Effector CD4-positive, alpha-beta T cell (primary cell): ENCODE measurements around the gene CAMSAP1.
"Not testable (repeated sequence)": the region's sequence is repeated elsewhere in the genome, so short reads cannot be mapped to it uniquely, and the experiment has no call there.

ENCODE experiments used
- DNase-seq: peaks from one replicate; pipeline ENCODE4 v3.0.0-alpha.2; 2020

Gene CAMSAP1

GRCh38 chr9:135898634-135899407 is 8.5 kb downstream of the CAMSAP1 start:
- no peak for DNase-seq

- no peak for DNase-seq
These were observed 10.7 kb downstream of the CAMSAP1 start for GRCh38 chr9:135896626-135897025.

DNA sequence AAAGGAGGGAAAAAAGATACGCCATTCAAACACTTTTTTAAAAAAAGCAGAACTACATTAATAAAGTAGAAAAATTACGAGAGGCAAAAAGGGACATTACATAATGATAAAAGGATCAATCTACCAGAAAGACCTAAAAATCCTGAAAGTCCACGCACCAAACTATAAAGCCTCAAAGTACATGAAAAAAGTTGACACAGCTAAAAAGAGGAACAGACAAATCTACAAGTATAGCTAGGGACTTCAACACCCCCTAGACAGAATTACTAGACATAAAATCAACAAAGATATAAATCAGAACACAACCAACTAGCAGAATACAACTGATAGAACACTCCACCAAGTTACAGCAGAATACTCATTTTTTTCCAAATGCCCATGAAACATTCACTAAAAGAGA is 11.1 kb downstream of the CAMSAP1 start:
- DNase-seq: no peak

DNA sequence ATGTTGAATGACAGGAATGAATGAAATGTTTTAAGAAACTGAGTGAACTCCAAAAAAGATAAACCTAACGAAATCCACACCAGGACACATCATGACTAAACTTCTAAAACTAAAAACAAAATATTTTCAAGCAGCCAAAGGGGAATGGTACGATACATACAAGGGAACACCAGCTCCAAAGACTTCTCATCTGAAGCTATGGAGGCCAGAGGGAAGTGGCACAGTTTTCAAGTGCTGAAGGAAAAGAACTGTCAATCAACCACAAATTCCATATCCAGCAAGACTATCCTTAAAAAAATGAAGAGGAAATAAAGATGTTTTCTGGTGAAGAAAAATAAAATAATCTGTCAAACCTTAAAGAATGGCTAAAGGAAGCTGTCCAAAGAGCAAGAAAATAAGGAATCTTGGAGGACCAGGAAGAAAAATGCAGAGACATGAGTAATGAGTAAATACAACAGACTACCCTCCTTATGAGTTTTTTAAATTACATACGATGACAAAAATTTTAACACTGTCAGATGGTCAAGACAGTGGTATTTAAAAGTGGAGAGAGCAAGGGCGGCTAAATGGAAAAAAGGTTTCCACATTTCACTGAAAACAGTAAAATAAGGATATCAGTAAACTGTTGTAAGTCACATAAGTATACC is 12.0 kb downstream of the CAMSAP1 start:
- DNase-seq: no peak

DNA sequence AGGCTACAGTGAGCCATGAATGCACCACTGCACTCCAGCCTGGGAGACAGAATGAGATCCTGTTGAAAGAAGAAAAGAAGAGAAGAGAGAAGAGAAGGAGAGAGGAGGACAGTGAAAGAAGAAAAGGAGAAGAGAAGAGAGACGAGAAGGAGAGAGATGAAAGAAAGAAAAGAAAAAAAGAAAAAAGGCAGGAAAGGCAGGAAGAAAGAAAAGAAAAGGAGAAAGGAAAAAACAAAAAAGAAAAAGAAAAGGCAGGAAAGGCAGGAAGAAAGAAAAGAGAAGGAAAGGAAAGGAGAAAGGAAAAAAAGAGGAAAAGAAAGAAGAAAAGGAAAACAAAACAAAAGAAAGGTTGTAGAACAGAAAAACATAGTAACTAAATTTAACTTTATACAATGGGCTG is 14.2 kb downstream of the CAMSAP1 start:
- DNase-seq: no peak

DNA sequence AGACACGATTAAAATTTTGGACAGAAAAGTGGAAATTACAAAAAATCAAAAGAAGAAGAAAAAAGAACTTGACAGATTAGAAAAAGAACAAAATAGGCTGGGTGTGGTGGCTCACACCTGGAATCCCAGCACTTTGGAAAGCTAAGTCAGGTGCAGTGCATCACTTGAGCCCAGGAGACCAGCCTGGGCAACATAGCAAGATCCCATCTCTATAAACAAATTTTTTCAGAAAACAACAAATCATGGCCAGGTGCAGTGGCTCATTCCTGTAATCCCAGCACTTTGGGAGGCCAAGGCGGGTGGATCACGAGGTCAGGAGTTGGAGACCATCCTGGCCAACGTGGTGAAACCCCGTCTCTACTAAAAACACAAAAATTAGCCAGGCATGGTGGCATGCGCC is 15.0 kb downstream of the CAMSAP1 start:
- DNase-seq: not testable (repeated sequence)

DNA sequence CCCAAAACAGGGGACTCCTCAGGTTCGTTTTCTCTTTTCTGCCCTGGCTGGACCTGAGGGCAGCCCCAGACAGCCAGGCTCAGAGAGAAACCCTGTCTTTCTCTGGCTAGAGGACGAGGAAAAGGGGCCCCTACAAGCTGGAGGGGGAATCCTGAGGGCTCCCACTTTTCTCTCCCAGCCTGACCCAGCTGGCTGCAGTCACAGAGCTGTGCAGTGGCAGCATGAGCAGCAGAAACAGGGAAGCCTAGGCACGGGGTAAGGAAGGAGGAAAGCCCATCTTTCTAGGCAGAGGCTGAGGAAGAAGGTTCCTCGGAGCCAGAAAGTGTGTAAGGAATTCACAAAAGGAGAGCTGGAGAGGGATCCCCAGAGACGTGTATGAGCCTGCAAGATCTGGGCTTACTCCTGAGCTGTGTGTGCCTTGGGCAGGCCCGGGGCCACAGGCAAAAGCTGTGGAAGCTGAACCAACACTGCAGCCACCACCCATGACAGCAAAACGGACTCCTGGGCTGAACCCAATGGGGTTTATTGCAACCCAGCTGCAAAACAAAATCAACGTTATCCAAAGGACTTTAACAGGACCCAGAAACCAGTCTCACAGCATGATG is 16.2 kb downstream of the CAMSAP1 start:
- DNase-seq: no peak

- DNase-seq: no peak
These were observed 16.9 kb downstream of the CAMSAP1 start for GRCh38 chr9:135890190-135891026.

DNA sequence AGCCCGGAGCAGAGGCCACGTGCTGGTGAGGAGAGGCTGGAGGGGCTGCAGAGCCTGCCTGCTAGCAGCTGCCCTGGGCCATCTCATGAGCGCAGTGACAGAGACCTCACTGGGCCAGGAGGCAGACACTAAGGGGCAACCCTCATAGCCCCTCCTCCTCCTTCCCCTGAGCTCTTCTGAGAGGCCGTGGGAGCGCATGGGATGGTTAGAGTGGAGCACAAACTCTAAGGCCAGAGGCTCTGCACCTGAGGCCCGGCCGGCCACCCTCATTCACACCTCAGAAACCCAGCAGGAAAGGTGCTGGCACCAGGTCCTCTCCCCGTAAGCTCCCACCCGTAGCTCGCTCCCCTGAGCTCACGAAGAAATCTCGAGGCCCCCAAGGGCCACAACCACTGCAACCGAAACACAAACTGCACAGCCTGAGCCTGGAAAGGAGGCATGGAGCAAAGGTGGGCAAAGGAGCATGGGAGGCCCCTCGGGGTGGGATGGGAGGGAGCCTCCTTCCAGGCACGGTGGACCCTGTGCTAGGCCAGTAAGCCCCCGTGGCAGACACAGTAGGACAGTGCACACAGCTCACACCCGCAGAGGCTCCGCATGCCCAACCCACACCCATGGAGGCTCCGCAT is 17.7 kb downstream of the CAMSAP1 start:
- DNase-seq: no peak

DNA sequence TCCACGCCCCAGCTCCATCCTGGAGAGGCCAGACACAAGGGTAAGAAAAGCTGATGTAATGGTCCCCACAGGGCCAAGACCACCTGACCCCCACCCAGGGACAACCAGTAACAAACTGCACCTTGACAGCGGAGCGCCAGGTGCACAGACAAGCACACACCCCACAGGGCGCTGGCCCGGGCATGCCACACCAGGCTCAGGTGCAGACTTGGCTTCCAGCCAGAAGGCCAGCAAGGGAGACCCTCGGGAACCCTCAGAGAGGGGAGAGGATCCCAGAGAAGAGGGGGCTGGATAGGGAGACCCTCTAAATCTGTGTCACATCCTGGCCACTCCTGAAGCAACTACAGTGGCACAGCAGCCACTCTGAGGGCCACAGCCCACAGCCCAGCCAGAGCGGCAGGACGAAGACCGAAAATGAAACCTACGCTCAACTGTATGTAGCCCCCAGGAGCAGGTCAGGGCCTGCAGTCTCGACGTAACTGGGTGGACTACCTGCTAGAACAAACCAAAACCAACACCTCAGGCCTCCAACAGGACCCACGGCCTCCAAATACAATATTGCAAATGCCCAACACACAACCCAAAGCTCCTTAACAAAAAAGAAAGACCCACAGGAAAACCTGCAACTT is 18.5 kb downstream of the CAMSAP1 start:
- no peak for DNase-seq

DNA sequence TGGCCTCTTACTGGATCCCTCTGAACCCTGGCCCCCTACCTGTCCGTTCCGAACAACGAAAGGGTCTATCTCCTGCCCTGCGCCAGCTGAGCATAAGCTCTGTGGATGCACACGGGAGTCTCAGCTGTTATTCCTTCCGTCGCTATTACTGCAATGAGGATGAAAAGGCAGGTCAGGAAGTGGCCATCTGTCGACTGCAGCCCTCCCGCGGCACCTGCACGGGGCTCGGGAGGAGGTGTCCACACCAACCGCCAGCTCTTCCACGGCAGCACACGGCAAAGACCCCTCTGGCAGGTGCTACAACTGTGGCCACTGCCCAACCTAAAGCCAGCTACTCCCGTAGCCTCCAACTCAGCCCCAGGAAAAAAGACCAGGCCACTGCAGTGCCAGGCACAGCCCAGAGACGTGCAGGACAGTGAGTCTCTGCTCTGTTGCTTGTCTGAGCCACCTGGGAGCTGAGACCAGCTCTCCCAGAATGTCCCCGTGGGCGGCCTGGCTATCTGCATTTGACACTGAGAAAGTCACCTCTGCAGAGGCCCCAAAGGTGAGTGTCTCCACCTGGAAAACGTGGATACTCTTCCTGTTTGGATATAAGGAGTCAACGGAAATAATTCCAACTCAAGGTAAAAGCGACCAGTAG is 19.1 kb downstream of the CAMSAP1 start:
- no peak for DNase-seq

DNA sequence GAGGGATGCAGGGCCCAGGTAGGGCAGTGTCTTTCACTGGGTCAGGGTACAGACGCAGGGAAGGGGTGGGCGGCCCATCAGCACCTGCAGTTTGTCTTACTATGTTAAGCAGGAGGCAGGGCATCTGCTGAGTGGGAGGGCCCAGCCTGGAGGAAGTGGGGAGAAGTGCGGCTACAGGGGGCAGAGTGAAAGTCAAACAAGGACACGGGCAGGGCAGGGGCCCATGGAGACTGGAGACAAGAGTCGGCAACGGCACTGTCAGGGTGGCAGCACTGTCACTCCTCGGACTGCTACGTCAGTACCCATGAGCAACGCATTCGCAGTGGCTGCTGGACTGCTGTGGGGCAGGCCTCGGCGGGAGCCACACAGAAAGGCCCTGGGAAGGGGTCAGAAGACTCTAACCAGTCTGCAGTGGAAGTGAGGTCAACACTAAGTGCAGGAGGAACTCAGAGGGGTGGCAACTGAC is 19.7 kb downstream of the CAMSAP1 start:
- DNase-seq: peak; percentile 34

- no peak for DNase-seq
These were observed 20.3 kb downstream of the CAMSAP1 start for GRCh38 chr9:135887021-135887507.

GRCh38 chr9:135886147-135886981 is 21.0 kb downstream of the CAMSAP1 start:
- DNase-seq: no peak

DNA sequence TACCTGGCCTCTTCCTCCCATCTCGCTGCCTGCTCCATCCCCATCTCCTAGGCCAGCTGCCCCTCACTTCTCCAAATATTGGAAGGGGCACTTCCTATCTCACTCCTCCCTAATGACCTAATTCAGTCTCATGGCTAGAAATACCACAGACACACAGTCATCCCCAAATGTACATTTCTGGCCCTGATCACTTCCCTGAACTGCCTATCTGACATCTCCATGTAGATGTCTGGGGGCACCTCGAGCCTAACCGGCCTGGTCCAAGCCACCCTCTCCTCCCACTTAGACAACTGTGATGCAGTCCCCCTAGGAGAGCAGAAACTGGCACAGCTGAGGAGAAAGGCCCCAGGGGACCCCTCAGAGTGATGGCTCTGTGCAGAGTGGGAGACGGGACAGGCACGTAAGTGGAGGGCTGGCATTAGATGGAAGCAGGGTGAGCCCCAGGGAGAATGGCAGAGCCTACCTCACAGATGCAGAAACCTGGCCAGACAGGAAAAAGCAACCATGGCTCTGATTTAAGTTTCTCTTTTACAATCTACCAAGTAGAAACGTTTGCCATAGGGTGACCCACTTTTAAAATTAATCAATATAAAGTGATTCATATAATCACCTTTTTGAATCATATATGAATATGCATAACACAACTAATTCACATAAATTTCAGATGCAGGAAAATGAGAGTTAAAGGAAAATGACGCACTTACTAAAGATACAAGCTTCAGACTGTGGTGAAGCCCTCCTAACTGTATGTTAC is 22.1 kb downstream of the CAMSAP1 start:
- DNase-seq: no peak

DNA sequence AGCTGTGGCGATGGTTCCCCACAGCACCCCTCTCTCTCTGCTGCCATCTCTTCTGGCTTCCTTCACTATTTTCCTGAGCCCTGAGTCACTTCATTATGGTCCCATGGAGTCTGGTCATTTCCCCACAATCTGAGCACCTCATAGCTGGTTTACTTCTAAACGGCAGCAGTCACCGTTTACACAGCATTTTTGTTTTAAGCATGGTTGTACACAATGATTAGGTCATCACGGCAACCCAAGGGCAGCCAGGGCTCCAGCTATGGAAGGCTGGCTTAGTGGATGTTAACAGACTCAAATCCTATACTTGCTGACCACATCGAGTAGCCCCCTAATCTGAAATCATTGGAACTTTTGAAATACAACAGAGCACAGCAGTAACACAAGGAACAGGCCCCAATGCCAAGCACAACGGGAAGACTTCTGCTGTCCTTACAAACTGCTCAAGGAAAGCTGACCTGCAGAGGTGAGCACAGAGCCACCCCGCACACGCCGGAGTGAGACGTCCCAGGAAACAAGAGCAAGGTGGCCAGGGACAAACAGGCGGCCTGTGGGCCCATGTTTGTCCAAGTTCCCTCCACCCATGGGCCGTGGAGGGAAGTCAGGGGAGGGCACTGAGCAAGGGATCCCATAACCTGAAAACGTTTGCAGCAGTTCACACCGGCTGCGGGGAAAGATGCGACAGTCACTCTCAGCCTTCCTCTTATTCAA is 22.9 kb downstream of the CAMSAP1 start:
- no peak for DNase-seq

GRCh38 chr9:135883410-135884089 is 23.8 kb downstream of the CAMSAP1 start:
- DNase-seq: no peak

GRCh38 chr9:135882011-135882410 is 25.3 kb downstream of the CAMSAP1 start:
- DNase-seq: no peak
